Mucosa of descending colon (tissue), 3 donors: ENCODE results near the gene DDAH2. TPM values are rescaled to one million over a fixed set of nuclear protein-coding genes. Genes with fewer than 3 reads are reported as not detected.
A peak's percentile ranks its signal among the peaks of the same experiment; 100 is the strongest.

Source experiments
- ATAC-seq: fragments of 200-7000 bp; cut with Tn5 transposase; one replicate; pipeline ENCODE4 v1.9.1; 2020; ENCODE audit warnings: mild to moderate bottlenecking, moderate library complexity
- DNase-seq, 3 donors: peaks; one replicate each; pipeline ENCODE4 v3.0.0-alpha.2; 2020
- H3K36me3 ChIP-seq: fragments of 200-600 bp; one replicate; pipeline ENCODE4 v1.8.0; 2021; ENCODE audit warnings: low read depth, mild to moderate bottlenecking
- H3K4me1 ChIP-seq: fragments of 200-600 bp; one replicate; pipeline ENCODE4 v1.8.0; 2021; ENCODE audit warnings: low read depth, mild to moderate bottlenecking
- H3K4me3 ChIP-seq: fragments of 200-600 bp; one replicate; pipeline ENCODE4 v1.8.0; 2021; ENCODE audit warnings: mild to moderate bottlenecking
- H3K9me3 ChIP-seq: fragments of 200-600 bp; one replicate; pipeline ENCODE4 v1.8.0; 2021; ENCODE audit warnings: mild to moderate bottlenecking
- CTCF ChIP-seq: fragments of 200-600 bp; IDR thresholded peaks from one replicate; pipeline ENCODE4 v1.8.0; 2022; ENCODE audit warnings: antibody characterized with exemption, mild to moderate bottlenecking
- intact Hi-C, 2 donors: fragments of 100-400 bp; cut with DNase I in 1 of 2; cut with micrococcal nuclease in 1 of 2; formaldehyde crosslinking; loops; one replicate each; pipeline versions ENCODE4 v1.11.0 to v1.11.1; 2022; cut with DNase I, micrococcal nuclease
- total RNA-seq, 3 donors: library from RNA; stranded (reverse); fragmentation: NEBNext Ultra II Directional in 2 of 3; extraction: Animal tissue kit (Norgen Biotek cat#: 25700) in 2 of 3; gene quantifications; one replicate each; pipeline versions ENCODE4 v1.2.1 to v1.2.4, GENCODE V29; 2021 to 2023
- donor health status: DM: no; HTN: no; CAD: no; lungs with moderate emphysema.
- donor health status: DM: no; HTN: no; CAD: no.
- donor health status: DM: no; HTN: yes; CAD: no.

Gene DDAH2
- total RNA-seq, 3 donors from 2014 or later, result 56.1 to 152 (median 99.5) TPM

- intact Hi-C loops, result no loop called here
- Histone ChIP-seq H3K36me3 (peaks cover 7% of the 10 kb centered on the region), H3K4me3 (peak overlapping the region; percentile 33), H3K9me3 (no peaks in the 10 kb centered on the region), H3K4me1 (peaks cover 32% of the 10 kb centered on the region)
- DNase-seq (peak; percentile 96 to 98 (median 97)), ATAC-seq (peak; percentile 85)
- peak; percentile 54 for TF ChIP-seq CTCF
Measured at GRCh38 chr6:31729515-31729978, 448 bp upstream of the DDAH2 start.

- no peaks in the 10 kb centered on the region for H3K9me3 ChIP-seq
- peak in 2 of 3 donors; percentile 43 to 52 for DNase-seq
- no peak for ATAC-seq
- peaks cover 7% of the 10 kb centered on the region for H3K36me3 ChIP-seq
- intact Hi-C loops, result no loop called here
- no peak overlapping the region for H3K4me3 ChIP-seq
- H3K4me1 ChIP-seq, result peaks cover 23% of the 10 kb centered on the region
- TF ChIP-seq CTCF, result no peak
Measured at GRCh38 chr6:31727717-31728671, 1.1 kb downstream of the DDAH2 start.

GRCh38 chr6:31727034-31727716, 1.9 kb downstream of the DDAH2 start:
- peak in 2 of 3 donors; percentile 42 to 52 for DNase-seq
- no peak for TF ChIP-seq CTCF
- peak; percentile 6 for ATAC-seq
- intact Hi-C loops, result no loop called here
- Histone ChIP-seq H3K4me1 (peaks cover 20% of the 10 kb centered on the region), H3K36me3 (no peaks in the 10 kb centered on the region), H3K9me3 (no peaks in the 10 kb centered on the region), H3K4me3 (no peak overlapping the region)

GRCh38 chr6:31725502-31726350, 3.4 kb downstream of the DDAH2 start:
- no peaks in the 10 kb centered on the region for H3K36me3 ChIP-seq
- ATAC-seq (no peak), DNase-seq (no peak)
- H3K4me1 ChIP-seq, result peaks cover 20% of the 10 kb centered on the region
- no peak for TF ChIP-seq CTCF
- H3K9me3 ChIP-seq, result no peaks in the 10 kb centered on the region
- intact Hi-C loops, result no loop called here
- no peak overlapping the region for H3K4me3 ChIP-seq
